ENCODE measurements around the gene CNTNAP4.

DNA sequence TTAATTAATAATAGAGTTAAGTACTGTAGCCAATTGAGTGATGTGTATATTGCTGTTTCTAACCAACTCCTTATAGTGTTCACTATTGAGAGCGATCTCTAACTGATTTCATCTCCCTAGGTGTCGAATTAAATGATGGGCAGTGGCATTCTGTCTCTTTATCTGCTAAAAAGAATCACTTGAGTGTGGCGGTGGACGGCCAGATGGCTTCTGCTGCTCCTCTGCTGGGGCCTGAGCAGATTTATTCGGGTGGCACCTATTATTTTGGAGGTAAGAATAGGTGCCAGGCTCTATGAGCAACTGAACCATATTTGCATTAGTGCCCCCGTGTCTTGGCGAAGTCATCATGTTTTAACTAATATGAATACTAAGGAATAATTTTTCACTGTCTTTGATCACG is 184.6 kb downstream of the CNTNAP4 start:
- TF ChIP-seq POLR2A (IDR thresholded peaks at IDR 0.05): no peak
- TF ChIP-seq, protein P1, sequence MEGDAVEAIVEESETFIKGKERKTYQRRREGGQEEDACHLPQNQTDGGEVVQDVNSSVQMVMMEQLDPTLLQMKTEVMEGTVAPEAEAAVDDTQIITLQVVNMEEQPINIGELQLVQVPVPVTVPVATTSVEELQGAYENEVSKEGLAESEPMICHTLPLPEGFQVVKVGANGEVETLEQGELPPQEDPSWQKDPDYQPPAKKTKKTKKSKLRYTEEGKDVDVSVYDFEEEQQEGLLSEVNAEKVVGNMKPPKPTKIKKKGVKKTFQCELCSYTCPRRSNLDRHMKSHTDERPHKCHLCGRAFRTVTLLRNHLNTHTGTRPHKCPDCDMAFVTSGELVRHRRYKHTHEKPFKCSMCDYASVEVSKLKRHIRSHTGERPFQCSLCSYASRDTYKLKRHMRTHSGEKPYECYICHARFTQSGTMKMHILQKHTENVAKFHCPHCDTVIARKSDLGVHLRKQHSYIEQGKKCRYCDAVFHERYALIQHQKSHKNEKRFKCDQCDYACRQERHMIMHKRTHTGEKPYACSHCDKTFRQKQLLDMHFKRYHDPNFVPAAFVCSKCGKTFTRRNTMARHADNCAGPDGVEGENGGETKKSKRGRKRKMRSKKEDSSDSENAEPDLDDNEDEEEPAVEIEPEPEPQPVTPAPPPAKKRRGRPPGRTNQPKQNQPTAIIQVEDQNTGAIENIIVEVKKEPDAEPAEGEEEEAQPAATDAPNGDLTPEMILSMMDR (IDR thresholded peaks at IDR 0.05): no peak

All from body of pancreas (tissue), 4 donors.